NT2/D1 (cell line): ENCODE data around the gene TMEM130.

ENCODE experiments used
- DNase-seq: peaks from one replicate; pipeline ENCODE4 v3.0.0-alpha.2; 2011; ENCODE audit warnings: low read depth, low spot score
- H3K27me3 ChIP-seq: 2 replicates; pipeline ENCODE4 v1.6.0; 2011; ENCODE audit warnings: mild to moderate bottlenecking; ENCODE audit not compliant: insufficient read length, insufficient read depth
- H3K36me3 ChIP-seq: 2 replicates; pipeline ENCODE4 v1.6.1; 2011; ENCODE audit warnings: mild to moderate bottlenecking, low read length, mixed read lengths; ENCODE audit not compliant: insufficient read depth, insufficient read length
- H3K4me1 ChIP-seq: 2 replicates; pipeline ENCODE4 v1.5.1; 2011; ENCODE audit not compliant: insufficient read depth, insufficient read length
- H3K4me3 ChIP-seq: 2 replicates; pipeline ENCODE4 v1.5.1; 2011; ENCODE audit warnings: low read depth; ENCODE audit not compliant: insufficient read length
- H3K9ac ChIP-seq: 2 replicates; pipeline ENCODE4 v1.6.0; 2011; ENCODE audit warnings: low read depth; ENCODE audit not compliant: insufficient read length
- H3K9me3 ChIP-seq: 2 replicates; pipeline ENCODE4 v1.5.1; 2011; ENCODE audit warnings: mild to moderate bottlenecking, low read length; ENCODE audit not compliant: insufficient read depth
- SUZ12 ChIP-seq: IDR thresholded peaks from 2 replicates; pipeline ENCODE4 v1.6.1; 2011; ENCODE audit not compliant: insufficient read length, insufficient read depth; ENCODE audit errors: extremely low read depth
- YY1 ChIP-seq: IDR thresholded peaks from 2 replicates; pipeline ENCODE4 v1.6.1; 2011; ENCODE audit not compliant: insufficient read length, insufficient read depth
- ZNF274 ChIP-seq: IDR thresholded peaks from 2 replicates; pipeline ENCODE4 v1.6.1; 2011; ENCODE audit warnings: mild to moderate bottlenecking, low read depth, low read length

Gene TMEM130

DNA sequence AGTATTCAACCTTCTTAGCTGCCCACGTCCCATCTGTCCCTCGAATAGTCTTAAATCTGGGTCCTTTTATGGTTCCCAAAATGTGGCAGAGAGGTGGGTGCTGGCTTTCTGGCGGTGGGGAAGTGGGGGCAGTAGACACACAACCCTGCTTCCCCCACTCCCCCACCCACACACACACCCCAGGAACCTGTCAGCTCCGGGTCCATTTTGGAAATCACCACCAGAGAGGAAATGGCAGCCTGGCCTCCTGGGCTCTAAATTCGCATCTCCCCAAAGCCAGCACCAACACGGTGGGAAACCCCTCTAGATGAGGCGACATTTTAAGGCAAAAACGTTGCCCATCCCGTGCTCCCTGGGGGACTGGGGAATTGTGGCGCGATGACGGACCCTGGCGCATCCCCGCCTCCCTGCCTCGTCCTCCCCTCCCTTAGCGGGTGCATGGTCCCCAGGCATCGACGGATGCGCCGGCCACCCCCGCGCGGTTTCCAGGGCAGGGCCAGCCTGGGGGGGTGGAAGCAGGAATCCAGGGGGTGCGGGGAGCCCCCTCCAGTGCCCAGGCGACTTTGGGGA lies 702 bp downstream of the TMEM130 start:
- H3K4me3 ChIP-seq, result peak overlapping the region; percentile 49
- H3K9ac ChIP-seq, result peak overlapping the region; percentile 70

DNA sequence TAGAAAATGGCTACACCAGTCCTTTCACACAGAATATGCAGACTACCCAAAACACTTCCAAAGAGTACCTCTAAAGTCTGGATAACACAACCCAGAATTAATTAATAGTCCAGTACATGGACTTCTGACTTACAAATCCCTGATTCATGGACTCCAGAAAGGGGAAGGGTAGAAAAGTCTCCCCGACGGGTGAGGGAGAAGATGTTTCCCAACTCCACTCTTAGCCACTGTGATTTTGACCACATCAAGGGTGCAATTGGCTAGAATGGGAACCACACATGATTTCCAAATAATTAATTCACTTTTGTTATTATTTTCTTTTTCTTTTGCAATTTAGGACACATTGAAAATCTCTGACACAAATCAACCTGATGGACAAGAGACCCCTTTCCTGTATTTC lies 1.4 kb downstream of the TMEM130 start:
- Histone ChIP-seq H3K9ac (no peak overlapping the region), H3K4me1 (peaks cover 11% of the 10 kb centered on the region), H3K9me3 (no peaks in the 10 kb centered on the region), H3K4me3 (no peak overlapping the region), H3K36me3 (no peaks in the 10 kb centered on the region), H3K27me3 (peaks cover 29% of the 10 kb centered on the region)
- TF ChIP-seq YY1, result no peak
- no peak for DNase-seq

More for the DNA sequence above, 702 bp downstream of the TMEM130 start:
- no peak for DNase-seq
- Histone ChIP-seq H3K27me3 (peaks cover 29% of the 10 kb centered on the region), H3K36me3 (no peaks in the 10 kb centered on the region), H3K9me3 (no peaks in the 10 kb centered on the region), H3K4me1 (peaks cover 11% of the 10 kb centered on the region)
- TF ChIP-seq SUZ12 (no peak), YY1 (no peak), ZNF274 (no peak)

DNA sequence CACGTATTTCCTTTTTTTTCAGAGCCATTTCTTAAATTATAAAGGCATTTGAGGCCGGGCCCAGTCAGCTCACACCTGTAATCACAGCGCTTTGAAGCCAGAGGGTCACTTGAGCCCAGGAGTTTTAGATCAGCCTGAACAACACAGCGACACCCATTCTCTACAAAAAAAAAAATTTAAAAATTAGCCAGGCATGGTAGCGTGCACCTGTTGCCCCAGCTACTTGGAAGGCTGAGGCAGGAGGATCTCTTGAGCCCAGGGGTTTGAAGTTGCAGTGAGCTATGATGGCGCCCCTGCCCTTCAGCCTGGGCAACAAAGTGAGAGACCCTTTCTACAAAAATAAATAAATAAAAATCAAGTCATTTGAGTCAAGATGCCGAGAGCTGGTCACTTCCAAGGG lies 3.0 kb downstream of the TMEM130 start:
- DNase-seq, result no peak
- Histone ChIP-seq H3K9me3 (no peaks in the 10 kb centered on the region), H3K4me3 (no peak overlapping the region), H3K36me3 (no peaks in the 10 kb centered on the region), H3K27me3 (peaks cover 29% of the 10 kb centered on the region), H3K9ac (no peak overlapping the region), H3K4me1 (peaks cover 11% of the 10 kb centered on the region)
- TF ChIP-seq ZNF274, result no peak
- no peak for TF ChIP-seq YY1
- TF ChIP-seq SUZ12, result no peak

DNA sequence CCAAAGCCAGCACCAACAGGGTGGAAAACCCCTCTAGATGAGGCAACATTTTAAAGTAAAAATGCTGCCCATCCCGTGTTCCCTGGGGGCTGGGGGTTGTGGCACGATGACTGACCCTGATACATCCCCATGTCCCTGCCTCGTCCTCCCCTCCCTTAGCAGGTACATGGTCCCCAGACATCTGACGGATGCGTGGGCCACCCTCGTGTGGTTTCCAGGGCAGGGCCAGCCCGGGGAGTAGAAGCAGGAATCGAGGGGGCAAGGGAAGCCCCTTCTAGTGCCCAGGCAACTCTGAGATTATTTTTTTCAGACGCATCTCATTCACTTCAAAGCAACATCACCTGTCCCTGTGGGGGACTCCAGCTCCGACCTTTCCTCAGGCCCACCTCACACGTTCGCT lies 3.5 kb downstream of the TMEM130 start:
- Histone ChIP-seq H3K4me3 (no peak overlapping the region), H3K36me3 (no peaks in the 10 kb centered on the region), H3K9ac (no peak overlapping the region), H3K4me1 (peaks cover 10% of the 10 kb centered on the region), H3K9me3 (no peaks in the 10 kb centered on the region), H3K27me3 (peaks cover 28% of the 10 kb centered on the region)
- TF ChIP-seq YY1 (no peak), SUZ12 (no peak), ZNF274 (no peak)
- no peak for DNase-seq

GRCh38 chr7:98864731-98865453 lies 4.9 kb downstream of the TMEM130 start:
- peaks cover 18% of the 10 kb centered on the region for H3K27me3 ChIP-seq
- peaks cover 5% of the 10 kb centered on the region for H3K4me1 ChIP-seq
- no peaks in the 10 kb centered on the region for H3K36me3 ChIP-seq
- no peaks in the 10 kb centered on the region for H3K9me3 ChIP-seq
- TF ChIP-seq SUZ12, result no peak
- no peak for TF ChIP-seq ZNF274
- no peak for TF ChIP-seq YY1
- no peak overlapping the region for H3K4me3 ChIP-seq
- no peak for DNase-seq
- H3K9ac ChIP-seq, result no peak overlapping the region

DNA sequence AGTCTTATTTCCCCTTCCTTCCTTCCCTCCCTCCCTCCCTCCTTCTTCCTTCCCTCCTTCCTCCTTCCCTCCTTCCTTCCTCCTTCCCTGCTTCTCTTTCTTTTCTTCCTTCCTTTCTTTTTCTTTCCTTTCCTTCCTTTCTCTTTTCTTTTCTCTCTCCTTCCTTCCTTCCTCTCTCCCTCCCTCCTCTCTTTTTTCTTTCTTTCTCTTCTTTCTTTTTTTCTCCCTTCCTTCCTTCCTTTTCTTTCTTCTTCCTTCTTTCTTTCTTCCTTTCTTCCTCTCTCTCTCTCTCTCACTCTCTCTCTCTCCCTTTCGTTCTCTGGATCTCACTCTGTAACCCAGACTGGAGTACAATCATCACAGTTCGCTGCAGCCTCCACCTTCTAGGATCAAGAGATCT lies 6.2 kb downstream of the TMEM130 start:
- H3K36me3 ChIP-seq, result no peaks in the 10 kb centered on the region
- DNase-seq, result no peak
- TF ChIP-seq ZNF274 (no peak), YY1 (no peak), SUZ12 (no peak)
- no peaks in the 10 kb centered on the region for H3K9me3 ChIP-seq
- H3K27me3 ChIP-seq, result peaks cover 6% of the 10 kb centered on the region
- H3K4me1 ChIP-seq, result no peaks in the 10 kb centered on the region
- no peak overlapping the region for H3K4me3 ChIP-seq
- no peak overlapping the region for H3K9ac ChIP-seq

DNA sequence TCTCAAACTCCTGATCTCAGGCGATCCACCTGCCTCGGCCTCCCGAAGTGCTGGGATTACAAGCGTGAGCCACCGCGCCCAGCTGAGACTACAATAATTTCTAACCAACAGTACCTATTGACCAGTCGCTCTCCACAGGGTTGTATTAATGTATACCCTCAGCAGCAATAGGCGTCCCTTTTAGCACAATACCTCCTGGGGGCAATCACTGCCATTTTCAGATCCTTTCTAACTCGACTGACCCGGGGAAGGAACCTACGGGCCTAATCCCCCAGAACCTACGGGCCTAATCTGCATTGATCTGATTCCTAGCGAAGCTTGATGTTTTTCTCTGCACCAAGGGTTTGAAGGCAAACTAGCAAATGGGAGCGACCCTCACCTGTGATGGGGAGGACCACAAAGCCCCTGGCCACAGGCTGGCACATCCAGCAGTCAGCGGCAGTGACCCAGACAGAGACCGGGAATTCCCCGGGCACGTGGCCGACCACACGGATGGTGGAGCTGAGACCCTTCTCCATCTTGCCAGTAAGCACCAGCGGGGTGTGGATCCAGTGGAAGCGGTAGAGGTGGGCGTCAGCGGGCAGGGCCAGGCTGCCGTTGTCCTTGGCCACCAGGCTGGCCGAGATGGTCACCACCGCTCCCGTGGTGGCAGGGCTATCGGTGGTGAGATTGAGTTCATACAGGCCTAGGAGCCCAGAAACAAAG lies 6.9 kb downstream of the TMEM130 start:
- Histone ChIP-seq H3K4me1 (no peaks in the 10 kb centered on the region), H3K9ac (no peak overlapping the region), H3K4me3 (no peak overlapping the region), H3K9me3 (no peaks in the 10 kb centered on the region), H3K36me3 (no peaks in the 10 kb centered on the region), H3K27me3 (no peaks in the 10 kb centered on the region)
- no peak for TF ChIP-seq YY1
- TF ChIP-seq ZNF274, result no peak
- no peak for TF ChIP-seq SUZ12
- DNase-seq, result no peak
